Mesangial cell (primary cell): ENCODE measurements around the gene GNG14. TPM values are rescaled to one million over a fixed set of nuclear protein-coding genes. Genes with fewer than 3 reads are reported as not detected.

ENCODE experiments used
- total RNA-seq: library from RNA; depleted of rRNA; stranded (reverse); fragments of >200 nt; gene quantifications from 2 replicates; pipeline ENCODE4 v1.2.3, GENCODE V29; 2015

Gene GNG14
- not detected in 2 replicates for total RNA-seq

GRCh38 chr19:12687496-12688196 is at the start of gene GNG14:
TSS of gene GNG14 (plus strand) at chr19:12687998. CDS start at chr19:12688049, 51 bp downstream.

DNA sequence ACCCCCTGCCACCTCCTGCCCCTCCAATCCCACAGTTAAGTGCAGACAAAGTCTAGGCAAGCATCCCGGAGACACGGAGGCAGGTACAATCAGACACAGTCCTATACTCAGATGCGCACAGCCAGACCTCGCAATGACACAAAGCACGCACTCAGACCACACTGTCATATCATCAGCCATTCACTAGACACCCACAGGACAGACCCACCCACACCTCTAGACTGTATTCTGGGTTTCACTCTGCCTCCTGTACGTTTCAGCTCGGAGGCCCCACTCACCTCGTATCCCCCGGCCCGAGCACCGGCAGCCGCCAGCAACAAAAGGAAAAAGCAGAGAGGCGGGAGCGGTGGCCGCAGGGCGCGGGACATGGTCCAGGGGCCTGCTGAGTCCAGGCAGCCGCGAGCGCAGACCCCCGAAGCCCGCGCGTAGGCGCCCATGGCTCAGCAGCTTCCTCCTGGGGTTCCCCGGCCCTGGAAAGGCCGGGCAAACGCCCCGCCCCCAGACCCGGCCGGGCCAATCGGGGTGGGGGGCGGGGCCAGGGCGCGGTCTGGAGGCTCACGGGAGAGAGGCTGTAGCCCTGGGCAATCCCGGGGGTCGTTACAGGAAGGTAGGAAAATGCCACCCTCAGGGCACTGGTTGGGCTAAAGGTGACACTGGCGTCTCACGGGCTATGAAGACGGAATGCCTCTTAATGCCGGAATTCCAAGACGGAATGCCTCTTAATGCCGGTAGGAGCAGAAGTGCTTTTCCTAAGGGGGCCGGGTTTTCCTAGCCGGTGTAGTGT is 21.3 kb upstream of the GNG14 start, which contains the start of the genes MAN2B1 and WDR83:
Gene MAN2B1 (minus strand): TSS at position 478 of the 784 bp plus-strand sequence. CDS start 41 bp downstream, at position 437.
Gene WDR83 (plus strand): TSS at position 543 of the 784 bp plus-strand sequence. CDS start 2,984 bp downstream, outside the sequence.

GRCh38 chr19:12681074-12681987 is 6.5 kb upstream of the GNG14 start, which contains the start of gene DHPS:
TSS of gene DHPS (minus strand) at chr19:12681880. CDS start at chr19:12681766, 114 bp downstream.

DNA sequence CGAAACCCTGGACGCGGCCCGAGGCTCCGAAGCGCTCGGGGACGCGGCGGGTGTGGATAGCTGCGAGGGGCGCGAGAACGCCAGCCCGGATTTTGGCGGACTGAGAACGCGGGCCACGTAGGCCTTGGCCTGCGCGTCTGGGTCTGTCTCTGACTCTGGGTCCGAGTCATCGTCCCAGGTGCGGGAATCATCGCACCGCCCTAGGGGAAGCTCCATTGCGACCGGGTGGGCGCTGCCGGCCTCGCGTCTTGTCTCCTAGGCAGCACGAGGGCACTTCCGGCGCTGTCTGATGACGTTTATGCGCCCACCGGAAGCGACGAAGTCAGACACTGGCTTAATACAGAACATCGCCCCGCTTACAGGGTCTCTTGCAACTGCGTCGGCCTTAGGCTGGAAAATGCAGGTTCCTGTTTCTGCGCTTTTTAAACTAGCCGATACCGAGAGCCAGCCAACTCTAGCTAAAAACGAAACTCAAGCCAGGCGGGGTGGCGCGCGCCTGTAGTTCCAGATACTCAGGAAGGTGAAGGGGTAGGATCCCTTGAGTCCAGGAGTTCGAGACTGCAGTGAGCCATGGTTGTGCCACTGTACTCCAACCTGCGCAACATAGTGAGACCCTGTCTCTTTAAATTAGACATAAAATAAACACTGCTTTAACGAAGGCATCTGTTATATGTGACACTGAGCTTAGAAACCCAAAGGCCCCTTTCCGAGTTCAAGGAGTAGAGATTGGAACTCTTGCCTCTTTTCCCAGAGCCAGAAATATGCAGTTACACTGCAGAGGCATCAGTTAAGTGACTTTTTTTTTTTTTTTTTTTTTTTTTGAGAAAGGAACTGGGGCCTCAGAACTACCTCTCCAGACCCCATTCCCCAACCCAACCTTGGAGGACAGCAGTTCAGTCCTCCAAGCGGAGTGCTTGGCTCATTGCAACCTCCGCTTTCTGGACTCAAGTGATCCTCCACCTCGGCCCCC is 8.9 kb downstream of the GNG14 start, which contains the start of gene FBXW9:
Gene FBXW9 (minus strand): TSS at position 266 of the 970 bp plus-strand sequence. CDS start 50 bp downstream, at position 216.

GRCh38 chr19:12723641-12724426 is 36.0 kb downstream of the GNG14 start, which contains the start of gene TNPO2:
TSS of gene TNPO2 (minus strand) at chr19:12723932. CDS start at chr19:12720977, 2,955 bp downstream.

GRCh38 chr19:12736995-12737834 is 49.4 kb downstream of the GNG14 start, which contains the start of gene GET3:
TSS of gene GET3 (plus strand) at chr19:12737497. CDS start at chr19:12737506, 9 bp downstream.

Other genes with a start within 250 kb of the GNG14 start
- gene ZNF443, start 247.0 kb upstream of the GNG14 start, total RNA-seq: 1.9 and 2.0 TPM in 2 replicates
- gene ZNF709, start 203.2 kb upstream of the GNG14 start, total RNA-seq: 0.81 and 1.6 TPM in 2 replicates
- gene ZNF564, start 136.5 kb upstream of the GNG14 start, total RNA-seq: 2.3 and 2.9 TPM in 2 replicates
- gene ZNF490, start 77.2 kb upstream of the GNG14 start, total RNA-seq: 2.4 and 4.2 TPM in 2 replicates
- 6.0 and 8.1 TPM in 2 replicates for gene ZNF791, start 77.1 kb upstream of the GNG14 start, total RNA-seq
- gene MAN2B1, start 21.3 kb upstream of the GNG14 start, total RNA-seq: 44.3 and 78.7 TPM in 2 replicates
- gene WDR83, start 21.2 kb upstream of the GNG14 start, total RNA-seq: 8.5 and 10.4 TPM in 2 replicates
- 65.2 and 76.4 TPM in 2 replicates for gene DHPS, start 6.1 kb upstream of the GNG14 start, total RNA-seq
- gene FBXW9, start 8.6 kb downstream of the GNG14 start, total RNA-seq: 25.1 and 30.7 TPM in 2 replicates
- 44.5 and 46.6 TPM in 2 replicates for gene TNPO2, start 35.9 kb downstream of the GNG14 start, total RNA-seq
- gene TRIR, start 46.7 kb downstream of the GNG14 start, total RNA-seq: 221 and 294 TPM in 2 replicates
- gene GET3, start 49.5 kb downstream of the GNG14 start, total RNA-seq: 127 and 130 TPM in 2 replicates
- 0.38 TPM in 1 of 2 replicates, not detected in the other for gene BEST2, start 63.8 kb downstream of the GNG14 start, total RNA-seq
- gene HOOK2, start 87.6 kb downstream of the GNG14 start, total RNA-seq: 7.3 and 13.2 TPM in 2 replicates
- 176 and 209 TPM in 2 replicates for gene JUNB, start 103.5 kb downstream of the GNG14 start, total RNA-seq
- 394 and 417 TPM in 2 replicates for gene PRDX2, start 113.8 kb downstream of the GNG14 start, total RNA-seq
- 0.76 TPM in 1 of 2 replicates, not detected in the other for gene THSD8, start 114.1 kb downstream of the GNG14 start, total RNA-seq
- gene RNASEH2A, start 118.6 kb downstream of the GNG14 start, total RNA-seq: 12.3 and 59.2 TPM in 2 replicates
- gene RTBDN, start 146.6 kb downstream of the GNG14 start, total RNA-seq: not detected in 2 replicates
- 0.49 and 1.0 TPM in 2 replicates for gene MAST1, start 150.5 kb downstream of the GNG14 start, total RNA-seq
- gene DNASE2, start 193.5 kb downstream of the GNG14 start, total RNA-seq: 23.1 and 54.4 TPM in 2 replicates
- gene KLF1, start 199.2 kb downstream of the GNG14 start, total RNA-seq: not detected in 2 replicates
- gene GCDH, start 203.2 kb downstream of the GNG14 start, total RNA-seq: 32.6 and 60.9 TPM in 2 replicates
- 0.25 and 0.33 TPM in 2 replicates for gene SYCE2, start 231.3 kb downstream of the GNG14 start, total RNA-seq
- 61.7 and 98.1 TPM in 2 replicates for gene FARSA, start 245.7 kb downstream of the GNG14 start, total RNA-seq